Stimulated activated CD8-positive, alpha-beta memory T cell treated with anti-CD3 and anti-CD28 coated beads, Interleukin-15, amount 100 ng/mL, for 1 hour (primary cell): ENCODE measurements around the gene AEBP2.
"Not testable (repeated sequence)": the region's sequence is repeated elsewhere in the genome, so short reads cannot be mapped to it uniquely, and the experiment has no call there.

ENCODE experiments used
- DNase-seq: peaks from one replicate; pipeline ENCODE4 v3.0.0-alpha.2; 2020; ENCODE audit warnings: low read depth

AEBP2 gene

DNA sequence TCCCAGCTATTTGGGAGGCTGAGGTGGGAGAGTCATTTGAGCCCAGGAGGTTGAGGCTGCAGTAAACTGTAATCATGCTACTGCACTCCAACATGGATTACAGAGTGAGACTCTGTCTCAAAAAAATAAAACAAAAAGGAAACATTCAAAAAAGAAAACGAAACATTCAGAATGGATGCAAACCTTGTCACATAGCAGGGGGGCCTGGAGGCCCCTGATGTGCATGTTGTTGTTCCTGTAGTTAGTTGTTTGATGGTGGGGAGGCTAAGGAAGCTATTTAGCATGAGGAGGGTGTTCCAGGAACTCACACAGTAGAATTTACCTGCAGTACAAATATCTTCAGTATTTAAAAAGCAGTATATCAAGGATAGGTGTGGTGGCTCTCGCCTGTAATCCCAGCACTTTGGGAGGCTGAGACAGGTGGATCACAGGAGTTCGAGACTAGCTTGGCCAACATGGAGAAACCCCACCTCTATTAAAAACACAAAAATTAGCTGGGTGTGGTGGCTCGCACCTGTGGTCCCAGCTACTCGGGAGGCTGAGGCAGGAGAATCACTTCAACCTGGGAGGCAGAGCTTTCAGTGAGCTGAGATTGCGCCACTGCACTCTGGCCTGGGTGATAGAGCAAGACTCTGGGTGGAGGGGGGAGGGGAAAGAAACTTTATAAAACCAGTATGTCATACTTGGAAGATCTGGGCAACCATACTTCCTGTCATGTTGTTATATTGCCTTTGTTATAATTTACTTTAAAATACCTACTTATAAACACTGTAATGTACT, 17.6 kb upstream of the AEBP2 start:
- no peak for DNase-seq

DNA sequence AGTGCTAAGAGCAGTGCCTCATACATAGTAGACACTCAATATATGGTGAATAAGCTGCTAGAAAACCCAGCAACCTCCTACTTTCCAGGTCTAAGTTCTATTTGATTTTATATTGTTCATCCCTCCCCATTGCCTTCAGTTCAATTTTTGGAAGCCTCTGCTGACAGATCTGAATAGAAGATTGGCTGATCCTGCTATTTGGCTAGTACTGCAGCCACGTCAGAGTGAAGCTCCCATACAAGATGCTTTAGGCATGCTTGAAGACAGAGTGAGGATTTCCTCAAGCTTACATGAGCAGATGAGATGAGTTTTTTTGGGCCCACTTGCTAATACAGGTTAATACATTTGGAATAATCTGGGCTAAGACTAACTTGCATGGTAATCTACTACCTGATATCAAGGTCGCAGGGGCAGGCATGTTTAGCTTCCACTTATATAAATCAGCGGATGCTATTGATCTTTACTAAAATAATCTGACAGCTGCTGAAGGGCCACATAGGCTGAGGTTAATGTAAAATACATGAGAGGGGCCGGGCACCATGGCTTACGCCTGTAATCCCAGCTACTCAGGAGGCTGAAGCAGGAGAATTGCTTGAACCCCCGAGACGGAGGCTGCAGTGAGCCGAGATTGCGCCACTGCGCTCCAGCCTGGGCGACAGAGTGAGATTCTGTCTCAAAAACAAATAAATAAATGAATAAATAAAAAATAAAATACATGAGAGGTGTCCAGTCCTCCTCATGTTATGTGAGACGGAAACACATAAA, 15.9 kb upstream of the AEBP2 start:
- no peak for DNase-seq

DNA sequence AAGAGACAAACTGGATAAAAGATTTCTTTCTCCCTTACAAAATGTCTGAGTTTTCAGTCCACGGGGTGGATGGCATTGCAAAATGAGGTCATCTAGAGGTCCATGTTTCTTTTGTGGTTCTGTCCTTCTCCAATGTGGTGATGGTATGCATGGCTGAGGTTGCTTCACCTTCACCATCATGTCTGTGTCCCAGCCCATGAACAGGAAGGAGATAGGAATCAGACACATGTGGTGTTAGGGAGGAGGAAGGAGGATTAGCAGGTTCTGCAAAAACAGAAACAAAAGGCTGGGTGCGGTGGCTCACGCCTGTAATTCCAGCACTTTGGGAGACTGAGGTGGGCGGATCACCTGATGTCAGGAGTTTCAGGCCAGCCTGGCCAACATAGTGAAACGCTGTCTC, 11.0 kb upstream of the AEBP2 start:
- no peak for DNase-seq

DNA sequence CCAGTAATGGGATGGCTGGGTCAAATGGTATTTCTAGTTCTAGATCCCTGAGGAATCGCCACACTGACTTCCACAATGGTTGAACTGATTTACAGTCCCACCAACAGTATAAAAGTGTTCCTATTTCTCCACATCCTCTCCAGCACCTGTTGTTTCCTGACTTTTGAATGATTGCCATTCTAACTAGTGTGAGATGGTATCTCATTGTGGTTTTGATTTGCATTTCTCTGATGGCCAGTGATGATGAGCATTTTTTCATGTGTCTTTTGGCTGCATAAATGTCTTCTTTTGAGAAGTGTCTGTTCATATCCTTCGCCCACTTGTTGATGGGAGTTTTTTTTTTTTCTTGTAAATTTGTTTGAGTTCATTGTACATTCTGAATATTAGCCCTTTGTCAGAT, 9.8 kb upstream of the AEBP2 start:
- not testable (repeated sequence) for DNase-seq

DNA sequence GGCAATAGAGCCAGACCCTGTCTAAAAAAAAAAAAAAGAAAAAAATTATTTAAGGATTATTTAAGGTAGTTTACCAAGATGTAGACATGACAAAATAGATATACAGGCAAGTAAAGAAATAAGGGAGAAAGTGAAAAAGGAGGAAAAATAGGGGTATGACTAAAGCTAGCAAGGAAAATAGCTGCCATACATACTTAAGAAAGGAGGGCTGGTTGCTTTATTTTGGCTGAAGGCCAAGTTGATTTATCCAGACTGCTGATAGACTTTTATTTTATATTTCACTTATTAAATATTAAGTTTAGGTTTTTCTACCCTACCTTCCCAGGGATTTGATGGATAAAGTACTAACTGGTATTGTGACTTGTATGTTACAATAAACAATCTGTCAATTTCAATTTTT, 8.3 kb upstream of the AEBP2 start:
- DNase-seq = no peak

DNA sequence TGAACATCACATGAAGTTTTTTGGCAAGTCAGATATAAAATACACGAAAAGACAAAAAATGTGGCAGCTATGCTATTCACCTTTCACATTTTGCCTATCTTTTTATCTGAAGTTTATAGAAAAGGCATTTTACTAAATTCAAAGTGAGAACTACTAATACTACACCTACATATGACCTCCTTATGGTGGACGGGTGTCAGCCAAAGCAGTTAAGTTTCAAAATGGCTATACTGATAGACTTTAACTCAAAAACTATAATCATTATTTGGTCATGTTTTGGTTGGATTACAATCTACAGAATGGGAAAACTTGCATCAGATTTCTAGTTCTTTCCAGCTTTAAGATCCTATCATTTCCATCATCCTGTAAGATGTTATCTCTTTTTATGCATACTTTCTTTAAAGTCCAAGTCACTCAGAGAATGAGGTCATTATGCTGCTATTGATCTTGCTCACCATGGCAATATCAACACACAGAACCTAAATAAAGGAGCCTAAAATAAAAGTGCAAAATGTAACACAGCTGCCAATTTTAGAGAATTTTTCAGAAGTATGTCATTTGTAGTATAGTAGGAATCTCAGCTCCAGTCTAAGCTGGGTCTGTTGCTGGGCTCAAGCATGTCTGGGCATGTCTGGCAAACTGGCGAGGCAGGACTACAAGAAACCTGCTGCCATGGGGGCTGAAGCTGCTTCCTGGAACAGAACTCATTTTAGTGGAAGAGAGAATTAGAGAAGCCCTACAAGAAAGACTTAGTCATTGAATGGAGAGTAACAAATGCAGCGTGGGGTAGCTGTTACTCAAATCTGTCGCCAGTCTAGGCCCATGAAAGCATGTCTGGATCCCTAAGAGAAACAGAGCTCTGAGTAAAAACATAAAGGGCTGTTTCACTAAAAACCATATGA, 7.6 kb upstream of the AEBP2 start:
- no peak for DNase-seq

DNA sequence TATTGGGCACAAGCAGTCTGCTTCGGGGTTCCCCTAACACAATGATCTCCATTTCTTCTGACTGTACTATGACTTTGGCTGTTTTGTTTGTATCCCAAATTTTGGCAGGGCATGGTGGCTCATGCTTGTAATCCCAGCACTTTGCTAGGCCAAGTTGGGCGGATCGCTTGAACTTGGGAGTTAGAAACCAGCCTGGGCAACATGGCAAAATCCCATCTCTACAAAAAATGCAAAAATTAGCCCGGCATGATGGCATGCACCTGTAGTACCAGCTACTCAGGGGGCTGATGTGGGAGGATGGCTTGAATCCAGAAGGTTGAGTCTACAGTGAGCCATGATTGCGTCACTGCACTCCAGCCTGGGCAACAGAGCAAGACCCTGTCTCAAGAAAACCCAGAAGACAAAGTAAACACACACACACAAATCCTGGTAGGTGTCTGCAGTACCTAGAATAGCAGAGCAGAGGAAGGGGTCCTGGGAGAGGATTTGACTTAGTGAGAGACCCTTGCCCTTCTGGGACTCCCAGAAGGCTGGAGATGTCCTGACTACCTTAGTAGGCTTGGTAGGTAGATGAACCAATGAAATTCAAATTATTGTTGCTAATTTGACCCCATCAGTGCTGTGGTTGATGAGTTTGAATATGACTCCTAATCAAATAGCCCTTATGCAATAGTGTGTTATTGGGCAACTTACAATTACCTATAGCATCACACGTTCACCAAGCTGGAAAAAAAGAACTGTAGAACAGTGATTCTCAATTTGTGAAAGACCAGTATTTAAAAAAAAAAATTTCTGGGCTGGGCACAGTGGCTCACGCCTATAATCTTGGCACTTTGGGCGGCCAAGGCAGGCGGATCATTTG, 6.8 kb upstream of the AEBP2 start:
- DNase-seq = no peak

DNA sequence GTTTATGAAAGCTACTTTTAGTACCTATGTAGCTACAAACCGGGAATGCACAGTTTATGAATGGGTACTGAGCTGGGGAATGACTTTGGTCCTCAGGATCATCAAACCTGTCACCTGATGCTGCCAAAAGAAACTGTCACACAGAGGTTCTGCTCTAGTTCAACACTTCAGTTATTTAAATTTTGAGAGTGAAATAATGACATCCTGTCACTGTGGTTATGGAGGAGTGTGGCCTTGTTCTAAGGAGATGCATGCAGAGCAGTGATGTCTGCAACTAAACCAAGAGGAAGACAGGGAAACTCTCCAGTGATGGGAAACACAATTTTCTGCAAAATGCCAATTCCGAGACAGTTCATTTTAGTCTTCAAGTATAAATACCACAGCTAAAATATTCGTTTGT, 4.8 kb upstream of the AEBP2 start:
- DNase-seq = no peak

DNA sequence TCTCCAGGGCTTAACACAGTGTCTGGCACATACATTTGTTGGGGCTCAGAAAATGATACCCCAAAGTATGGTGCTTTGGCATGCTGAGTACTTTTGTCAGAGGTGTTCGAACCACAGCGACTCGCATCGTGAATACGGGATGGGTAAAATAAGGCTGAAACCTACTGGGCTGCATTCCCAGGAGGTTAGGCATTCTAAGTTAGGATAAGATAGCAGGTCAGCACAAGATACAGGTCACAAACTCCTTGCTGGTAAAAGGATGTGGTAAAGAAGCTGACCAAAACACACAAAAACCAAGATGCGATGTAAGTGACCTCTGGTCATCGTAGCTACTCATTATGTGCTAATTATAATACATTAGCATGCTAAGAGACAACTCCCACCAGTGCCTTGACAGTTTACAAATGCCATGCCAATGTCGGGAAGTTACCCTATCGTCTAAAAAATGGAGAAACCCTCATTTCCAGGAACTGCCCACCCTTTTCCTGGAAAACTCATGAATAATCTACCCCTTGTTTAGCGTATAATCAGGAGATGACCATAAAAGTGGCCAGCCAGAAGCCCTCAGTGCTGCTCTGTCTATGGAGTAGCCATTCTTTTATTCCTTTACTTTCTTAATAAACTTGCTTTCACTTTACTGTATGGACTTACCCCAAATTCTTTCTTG, 3.3 kb upstream of the AEBP2 start:
- DNase-seq = no peak

DNA sequence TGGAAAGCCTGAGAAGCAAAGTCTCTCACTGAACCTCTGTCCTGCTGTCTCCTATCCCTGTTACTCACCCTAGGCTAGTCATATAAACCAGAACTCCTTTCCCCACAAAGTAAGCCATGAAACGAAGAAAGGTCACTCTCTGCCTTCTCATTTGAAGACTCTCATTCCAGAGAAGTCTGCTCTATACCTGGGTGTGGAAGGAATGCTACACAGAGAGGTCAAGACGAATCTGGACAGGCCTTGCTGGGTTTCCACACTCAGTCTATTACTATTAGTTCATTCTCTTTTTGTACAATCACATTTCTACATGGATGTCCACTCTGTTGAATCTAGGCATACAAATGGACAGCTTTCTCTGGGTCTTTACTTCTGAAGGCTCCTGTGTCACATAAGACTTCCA, 2.4 kb upstream of the AEBP2 start:
- no peak for DNase-seq

DNA sequence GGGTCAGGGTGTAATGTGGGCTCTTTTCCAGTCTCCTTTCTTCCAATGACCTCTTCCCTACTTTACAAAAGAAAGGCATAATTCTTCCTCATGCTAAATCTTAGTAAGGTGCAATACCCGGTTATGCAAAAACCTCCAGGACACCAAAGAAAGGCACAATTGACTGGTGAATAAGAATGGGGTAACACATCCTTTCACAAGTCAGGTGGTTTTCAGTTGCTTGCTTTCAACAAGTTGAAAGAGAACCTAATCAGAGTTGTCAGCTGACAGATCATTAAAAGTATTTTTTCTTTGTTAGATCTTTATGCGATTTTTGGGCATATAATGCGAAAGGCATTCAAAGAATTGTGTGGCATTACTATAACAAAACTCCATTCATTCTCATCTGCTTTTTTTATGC, 1.3 kb upstream of the AEBP2 start:
- DNase-seq = no peak

DNA sequence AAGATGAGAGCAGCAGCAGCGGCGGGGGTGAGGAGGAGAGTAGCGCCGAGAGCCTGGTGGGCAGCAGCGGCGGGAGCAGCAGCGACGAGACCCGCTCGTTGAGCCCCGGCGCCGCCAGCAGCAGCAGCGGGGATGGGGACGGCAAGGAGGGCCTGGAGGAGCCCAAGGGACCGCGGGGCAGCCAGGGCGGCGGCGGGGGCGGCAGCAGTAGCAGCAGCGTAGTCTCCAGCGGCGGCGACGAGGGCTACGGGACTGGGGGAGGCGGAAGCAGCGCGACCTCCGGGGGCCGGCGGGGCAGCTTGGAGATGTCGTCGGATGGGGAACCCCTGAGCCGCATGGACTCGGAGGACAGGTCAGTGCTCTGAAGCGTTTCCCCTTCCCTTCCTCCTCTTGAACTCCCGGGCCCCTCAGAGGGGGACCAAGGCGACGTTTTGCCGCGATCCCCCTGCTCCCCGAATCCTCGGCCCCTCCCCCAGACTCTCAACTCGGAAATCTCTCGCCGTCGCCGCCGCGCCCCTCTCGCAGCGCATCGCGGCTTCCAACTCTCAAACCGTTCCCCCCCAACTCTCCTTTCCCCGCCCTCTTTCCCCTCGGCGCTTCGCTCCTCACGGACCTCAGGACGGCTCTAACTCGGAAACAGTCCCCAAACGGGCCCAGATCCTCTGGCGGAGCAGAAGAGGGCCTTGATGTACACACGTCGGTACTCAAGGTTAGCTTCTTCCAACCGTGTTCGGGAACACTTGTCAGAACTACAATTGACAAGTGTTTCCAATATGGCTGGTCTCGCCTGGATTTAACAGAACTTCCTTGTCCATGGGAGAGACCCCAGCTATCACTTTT, 947 bp downstream of the AEBP2 start:
- peak; percentile 43 for DNase-seq

DNA sequence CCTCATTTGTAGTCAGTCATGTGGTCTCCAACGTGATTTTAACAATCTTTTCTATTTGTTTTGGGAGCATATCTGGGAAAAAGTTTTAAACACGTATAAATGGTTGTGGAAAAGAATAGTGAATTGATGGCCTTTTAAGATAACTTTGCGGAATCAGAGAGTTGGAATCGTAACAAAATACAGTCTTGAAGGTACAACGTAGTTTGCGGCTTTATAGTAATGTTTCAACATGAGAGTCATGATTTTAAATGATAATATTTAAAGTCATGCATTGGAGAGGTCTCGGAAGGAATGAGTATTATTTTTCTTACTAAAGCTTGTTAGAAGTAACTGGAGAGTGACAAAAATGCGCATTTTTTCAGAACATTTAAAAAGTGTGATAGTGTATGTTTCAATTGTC, 1.6 kb downstream of the AEBP2 start:
- DNase-seq = no peak

DNA sequence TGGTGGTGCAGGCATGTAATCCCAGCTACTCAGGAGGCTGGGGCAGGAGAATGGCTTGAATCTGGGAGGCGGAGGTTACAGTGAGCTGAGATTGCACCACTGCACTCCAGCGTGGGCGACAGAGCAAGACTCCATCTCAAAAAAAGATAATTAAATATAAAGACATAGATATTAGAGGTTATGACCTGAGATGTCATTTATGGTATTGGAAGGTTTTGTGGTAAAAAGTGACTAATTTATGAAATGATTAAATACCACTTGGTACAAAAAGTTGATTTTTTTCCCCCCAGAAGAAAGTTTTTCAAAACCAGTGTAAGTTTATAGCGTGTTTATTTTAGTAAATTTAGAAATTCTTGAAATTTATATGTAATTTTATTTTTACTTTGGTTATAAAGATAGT, 4.3 kb downstream of the AEBP2 start:
- DNase-seq = no peak

DNA sequence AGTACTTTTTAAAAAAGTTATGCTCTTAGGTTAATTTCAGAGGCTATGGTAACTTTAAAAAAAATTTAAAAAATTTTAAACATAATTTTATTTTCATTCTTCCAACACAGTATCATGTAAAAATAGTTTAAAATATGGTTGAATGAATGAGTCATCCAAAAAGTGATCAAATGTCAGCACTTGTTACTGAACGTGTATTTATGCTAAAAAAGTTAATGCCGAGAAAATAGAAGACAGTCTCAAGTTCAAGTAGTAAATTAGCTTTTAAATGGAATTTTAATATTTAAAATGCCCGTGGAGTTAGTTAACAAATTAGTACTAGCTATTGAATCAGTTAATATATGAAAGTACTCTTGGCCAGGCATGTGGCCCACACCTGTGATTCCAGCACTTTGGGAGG, 4.8 kb downstream of the AEBP2 start:
- no peak for DNase-seq

DNA sequence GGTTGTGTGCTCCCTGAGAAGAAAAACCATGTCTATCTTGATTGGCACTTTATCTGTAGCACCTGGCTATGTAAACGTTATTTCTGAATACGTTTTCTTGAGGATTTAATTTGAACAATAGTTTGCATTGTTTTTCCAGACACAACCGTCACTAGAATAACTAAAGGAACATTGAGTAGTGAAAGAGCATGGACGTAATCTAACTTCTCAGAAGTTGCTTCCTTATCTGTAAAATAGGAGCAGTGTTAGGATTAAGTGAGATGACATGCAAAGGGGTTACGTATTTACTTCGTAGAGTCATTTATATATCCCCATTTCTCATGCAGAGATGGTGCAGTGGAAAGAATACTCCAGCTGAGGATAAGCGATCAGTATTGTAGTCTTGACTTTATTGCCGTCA, 8.1 kb downstream of the AEBP2 start:
- DNase-seq = no peak

DNA sequence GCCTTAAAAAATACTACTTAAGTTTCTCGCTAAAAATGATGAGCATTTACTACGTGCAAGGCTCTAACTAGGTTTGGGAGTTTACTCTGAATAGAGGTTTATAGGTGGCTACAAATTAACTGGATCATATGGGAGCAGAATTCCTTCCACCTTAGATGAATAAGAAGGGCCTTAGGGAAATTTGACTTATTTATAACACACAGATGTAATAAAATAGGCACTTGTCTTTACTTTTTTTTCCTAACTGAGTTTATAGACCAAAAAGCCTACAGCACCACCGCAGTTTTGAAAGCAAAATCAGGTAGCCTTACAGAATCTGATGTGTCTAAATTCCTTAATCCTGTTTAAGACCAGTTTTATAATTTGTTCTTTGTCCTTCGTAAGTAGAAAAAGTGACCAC, 10.5 kb downstream of the AEBP2 start:
- DNase-seq = no peak

DNA sequence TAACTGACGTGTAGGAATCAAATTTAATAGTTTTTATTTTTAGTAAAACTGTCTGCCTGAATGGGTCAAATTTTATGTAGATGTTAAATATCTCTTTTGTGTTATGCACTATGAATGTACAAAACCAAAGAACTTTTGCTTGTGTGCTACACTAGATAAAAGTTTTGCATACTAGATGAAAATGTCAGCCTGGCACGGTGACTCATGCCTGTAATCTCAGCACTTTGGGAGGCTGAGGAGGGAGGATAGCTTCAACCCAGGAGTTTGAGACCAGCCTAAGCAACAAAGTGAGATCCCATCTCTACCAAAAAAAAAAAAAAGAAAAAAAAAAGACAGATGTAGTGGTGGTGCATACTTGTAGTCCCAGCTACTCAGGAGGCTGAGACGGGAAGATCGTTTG, 11.1 kb downstream of the AEBP2 start:
- no peak for DNase-seq

DNA sequence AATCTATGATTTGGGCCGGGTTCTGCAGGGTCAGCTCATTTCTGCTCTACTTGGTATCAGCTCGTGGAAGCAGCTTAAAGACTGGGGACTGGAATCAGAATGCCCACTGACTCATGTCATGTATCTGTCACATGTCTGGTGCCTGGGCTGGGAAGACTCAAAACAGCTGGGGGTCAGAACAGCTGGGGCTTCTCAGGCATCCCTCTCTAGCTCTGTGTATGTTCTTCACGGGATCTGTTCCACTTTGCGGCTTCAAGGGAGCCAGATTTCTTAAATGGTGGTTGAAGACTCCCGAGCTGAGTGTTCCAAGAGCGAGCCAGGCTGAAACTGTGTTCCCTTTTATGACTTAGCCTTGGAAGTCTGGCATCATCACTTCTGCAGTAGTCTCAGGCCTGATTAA, 11.9 kb downstream of the AEBP2 start:
- no peak for DNase-seq

DNA sequence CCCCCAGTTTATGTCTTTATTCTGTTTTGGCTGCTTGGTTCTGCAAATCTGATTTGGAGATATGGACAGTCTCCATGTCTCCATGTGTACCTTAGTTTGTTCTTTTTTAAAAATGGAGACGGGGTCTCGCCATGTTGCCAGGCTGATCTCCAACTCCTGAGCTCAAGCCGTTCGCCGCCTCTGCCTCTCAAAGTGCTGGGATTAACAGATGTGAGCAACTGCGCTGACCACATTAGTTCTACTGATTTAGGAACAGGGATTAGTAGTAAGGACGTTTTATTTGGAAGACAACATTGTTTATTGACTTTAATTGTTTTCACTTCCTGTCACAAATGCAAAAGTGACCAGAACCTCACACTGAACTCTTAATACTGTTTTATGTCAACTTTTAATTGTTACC, 14.7 kb downstream of the AEBP2 start:
- DNase-seq = no peak
